ENCODE data around the gene SIN3A. TPM values are rescaled to one million over a fixed set of nuclear protein-coding genes. Genes with fewer than 3 reads are reported as not detected.
A peak's percentile ranks its signal among the peaks of the same experiment; 100 is the strongest.

Gene SIN3A
- total RNA-seq, 1 experiment from 2014 or later, result 24.9 TPM

DNA sequence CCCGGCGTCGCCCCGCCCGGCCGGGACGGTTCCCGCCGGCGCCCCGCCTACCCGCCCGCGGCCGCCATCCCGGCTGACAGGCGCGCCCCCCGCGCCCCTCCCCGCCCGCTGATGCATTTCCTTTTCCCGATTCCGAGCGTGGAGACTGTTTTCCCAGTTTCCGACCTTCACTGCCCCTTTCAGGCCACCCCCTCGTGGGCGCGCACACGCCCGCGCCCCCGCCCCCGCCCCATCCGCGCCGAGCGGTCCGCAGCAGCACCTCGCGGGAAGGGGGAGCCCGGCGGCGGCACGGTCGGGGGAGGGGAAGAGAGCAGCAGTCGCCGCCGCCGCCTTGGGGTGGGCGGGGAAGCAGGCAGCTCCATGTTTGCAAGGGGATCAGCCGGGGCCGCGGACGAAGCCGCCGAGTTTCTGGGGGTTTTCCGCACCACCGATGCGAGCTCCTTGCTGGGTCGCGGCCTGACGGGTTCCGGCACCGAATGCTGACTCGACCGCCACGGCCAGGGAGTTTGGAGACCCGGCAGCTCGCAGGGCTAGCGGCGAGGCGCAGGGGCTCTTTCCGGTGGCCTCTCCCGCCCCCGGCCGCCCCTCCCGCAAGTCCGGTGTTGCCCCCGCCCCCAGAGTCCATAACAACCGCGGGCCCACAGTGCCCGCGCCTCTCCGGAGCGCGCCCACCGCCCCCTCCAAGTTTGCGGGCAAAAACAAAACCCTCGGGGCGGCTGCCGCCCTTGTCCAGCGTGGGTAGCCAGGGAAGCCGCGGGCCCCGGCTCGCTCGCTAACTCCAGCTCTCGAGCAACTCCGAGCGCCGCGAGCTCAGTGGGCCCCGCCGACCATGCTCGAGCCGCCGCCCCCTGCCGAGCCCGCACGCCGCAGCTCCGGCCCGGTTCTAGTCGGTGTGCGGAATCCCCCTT is 3.2 kb upstream of the SIN3A start:
- CTCF ChIA-PET, result interaction anchor here (1.1 to 1.3 kb wide), 2 partner anchors 87 kb away, joined by 3 to 7 read pairs; no protein-coding TSS in a partner anchor
- ATAC-seq (no peak; the same call in 1 of the 2 replicates), DNase-seq (no peak)
- Histone ChIP-seq H3K9me3 (ENCODE audit: low read length) (no peaks in the 10 kb centered on the region), H3K4me1 (ENCODE audit: insufficient read depth, low read length) (peaks cover 21% of the 10 kb centered on the region), H3K9ac (ENCODE audit: low read length) (peak overlapping the region; percentile 77), H3K4me3 (ENCODE audit: low read length) (peak overlapping the region; percentile 86), H3K27ac (ENCODE audit: low read length) (peak overlapping the region; percentile 64), H4K20me1 (ENCODE audit: low read length) (peaks cover 4% of the 10 kb centered on the region), H3K9me2 (replicated peaks; ENCODE audit: low read length) (no peaks in the 10 kb centered on the region), H2AFZ (ENCODE audit: low read length) (peak overlapping the region; percentile 100), H3K27me3 (ENCODE audit: low read length) (no peaks in the 10 kb centered on the region), H3K4me2 (ENCODE audit: low read length) (peak overlapping the region; percentile 95), H3F3A (ENCODE audit: low read length, unreplicated experiment) (no peaks in the 10 kb centered on the region), H3K36me3 (ENCODE audit: low read depth, low read length) (no peaks in the 10 kb centered on the region), H3K79me2 (ENCODE audit: low read length) (peaks cover 26% of the 10 kb centered on the region)
- intact Hi-C loops (cut with micrococcal nuclease), result loop anchor here (5.0 kb wide), 1 partner anchor 193 kb away; the partner anchor contains the start of gene SNX33
- POLR2A ChIA-PET (ENCODE audit: unreplicated experiment), result interaction anchor here (0.5 to 0.9 kb wide), 5 partner anchors 15 to 1472 kb away, joined by 3 to 5 read pairs (median 3); partner anchors contain the start of gene MAN2C1
- no TSS peak for BruUV-seq (replicated peaks)
- no peak for TF ChIP-seq CTCF (conservative IDR thresholded peaks at IDR 0.05; ENCODE audit: low read depth, low read length)
- TF ChIP-seq EZH2 (IDR thresholded peaks at IDR 0.05; ENCODE audit: low read length, unreplicated experiment), result no peak
- TF ChIP-seq EZH2phosphoT487 (IDR thresholded peaks at IDR 0.05; ENCODE audit: borderline replicate concordance, low read length), result no peak

- Histone ChIP-seq H2AFZ (ENCODE audit: low read length) (peak overlapping the region; percentile 100), H3K9ac (ENCODE audit: low read length) (peak overlapping the region; percentile 83), H4K20me1 (ENCODE audit: low read length) (peaks cover 12% of the 10 kb centered on the region), H3K27ac (ENCODE audit: low read length) (peak overlapping the region; percentile 74), H3K4me1 (ENCODE audit: insufficient read depth, low read length) (peaks cover 30% of the 10 kb centered on the region), H3K9me3 (ENCODE audit: low read length) (no peaks in the 10 kb centered on the region), H3K36me3 (ENCODE audit: low read depth, low read length) (no peaks in the 10 kb centered on the region), H3K27me3 (ENCODE audit: low read length) (no peaks in the 10 kb centered on the region), H3K4me2 (ENCODE audit: low read length) (peak overlapping the region; percentile 95), H3F3A (ENCODE audit: low read length, unreplicated experiment) (no peaks in the 10 kb centered on the region), H3K79me2 (ENCODE audit: low read length) (peaks cover 34% of the 10 kb centered on the region), H3K4me3 (ENCODE audit: low read length) (peak overlapping the region; percentile 86), H3K9me2 (replicated peaks; ENCODE audit: low read length) (no peaks in the 10 kb centered on the region)
- BruUV-seq (replicated peaks), result no TSS peak
- CTCF ChIA-PET, result interaction anchor here (0.7 to 1.3 kb wide), 2 partner anchors 86 to 779 kb away, joined by 4 to 7 read pairs; no protein-coding TSS in a partner anchor
- ATAC-seq (peak; percentile 21), DNase-seq (peak; percentile 99)
- TF ChIP-seq CTCF (conservative IDR thresholded peaks at IDR 0.05; ENCODE audit: low read depth, low read length) (no peak), EZH2 (IDR thresholded peaks at IDR 0.05; ENCODE audit: low read length, unreplicated experiment) (no peak), EZH2phosphoT487 (IDR thresholded peaks at IDR 0.05; ENCODE audit: borderline replicate concordance, low read length) (no peak)
- intact Hi-C loops (cut with micrococcal nuclease), result loop anchor here (5.0 kb wide), 1 partner anchor 193 kb away; the partner anchor contains the start of gene SNX33
- POLR2A ChIA-PET (ENCODE audit: unreplicated experiment), result interaction anchor here (0.5 to 0.9 kb wide), 6 partner anchors 16 to 658 kb away, joined by 3 to 13 read pairs (median 3); partner anchors contain the start of gene MAN2C1
Observed at GRCh38 chr15:75453703-75454470, 2.4 kb upstream of the SIN3A start.

Measured in PC-3 (cell line).